Panc1 (cell line): ENCODE results near the gene GPC3.

Experiments used
- POLR2AphosphoS5 ChIP-seq: IDR thresholded peaks from 2 replicates; pipeline ENCODE4 v1.6.1; 2012; ENCODE audit warnings: mild to moderate bottlenecking, low read depth, low read length, moderate library complexity
- TF ChIP-seq, protein P1 (sequence below): fragments of 450-650 bp; IDR thresholded peaks from 2 replicates; pipeline ENCODE4 v1.5.1; 2017; ENCODE audit warnings: mild to moderate bottlenecking

DNA sequence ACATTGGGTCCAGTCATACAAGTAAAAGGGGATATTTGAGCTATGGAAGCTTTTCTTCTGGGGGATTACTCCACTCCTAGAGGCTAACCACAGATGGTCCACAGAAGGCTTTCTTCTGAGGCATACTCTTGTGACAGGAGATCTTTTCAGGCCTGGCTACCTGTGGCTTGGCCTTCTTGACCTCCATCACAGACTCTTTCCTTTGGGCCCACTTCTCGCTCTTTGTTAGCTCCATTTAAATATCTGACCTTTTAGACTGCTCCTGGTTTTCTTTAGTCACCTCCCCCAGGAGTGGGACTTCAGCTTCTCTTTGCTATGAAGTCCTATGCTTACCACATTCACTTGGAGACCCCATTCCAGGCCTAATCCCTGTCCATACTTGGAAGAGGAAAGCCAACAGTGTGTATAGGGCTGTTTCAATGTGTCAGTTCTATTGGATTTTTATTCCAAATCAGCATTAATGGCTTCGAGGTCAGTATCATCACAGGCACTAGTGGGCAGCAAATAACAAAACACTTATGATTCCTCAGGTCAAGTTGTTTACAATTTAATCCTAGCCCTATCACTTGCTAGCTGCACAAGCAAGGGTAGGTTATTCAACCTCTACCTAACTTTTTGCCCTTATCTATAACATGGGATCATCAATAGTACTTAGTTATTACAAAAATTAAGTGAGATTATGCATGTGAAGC, 26.3 kb downstream of the GPC3 start:
- TF ChIP-seq, protein P1, sequence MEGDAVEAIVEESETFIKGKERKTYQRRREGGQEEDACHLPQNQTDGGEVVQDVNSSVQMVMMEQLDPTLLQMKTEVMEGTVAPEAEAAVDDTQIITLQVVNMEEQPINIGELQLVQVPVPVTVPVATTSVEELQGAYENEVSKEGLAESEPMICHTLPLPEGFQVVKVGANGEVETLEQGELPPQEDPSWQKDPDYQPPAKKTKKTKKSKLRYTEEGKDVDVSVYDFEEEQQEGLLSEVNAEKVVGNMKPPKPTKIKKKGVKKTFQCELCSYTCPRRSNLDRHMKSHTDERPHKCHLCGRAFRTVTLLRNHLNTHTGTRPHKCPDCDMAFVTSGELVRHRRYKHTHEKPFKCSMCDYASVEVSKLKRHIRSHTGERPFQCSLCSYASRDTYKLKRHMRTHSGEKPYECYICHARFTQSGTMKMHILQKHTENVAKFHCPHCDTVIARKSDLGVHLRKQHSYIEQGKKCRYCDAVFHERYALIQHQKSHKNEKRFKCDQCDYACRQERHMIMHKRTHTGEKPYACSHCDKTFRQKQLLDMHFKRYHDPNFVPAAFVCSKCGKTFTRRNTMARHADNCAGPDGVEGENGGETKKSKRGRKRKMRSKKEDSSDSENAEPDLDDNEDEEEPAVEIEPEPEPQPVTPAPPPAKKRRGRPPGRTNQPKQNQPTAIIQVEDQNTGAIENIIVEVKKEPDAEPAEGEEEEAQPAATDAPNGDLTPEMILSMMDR, result no peak; the same call in 1 of the 2 replicates
- TF ChIP-seq POLR2AphosphoS5, result no peak
